Neural progenitor cell (in vitro differentiated cells): ENCODE measurements around the gene RUSC2.

Source experiments
- EZH2 ChIP-seq: fragments of 200-600 bp; sonication (generic); IDR thresholded peaks from 2 replicates; pipeline ENCODE4 v1.6.1; 2017; ENCODE audit warnings: antibody characterized with exemption, mild to moderate bottlenecking, moderate library complexity
- TF ChIP-seq, protein P1 (sequence below): fragments of 200-600 bp; sonication (generic); IDR thresholded peaks from 2 replicates; pipeline ENCODE4 v1.5.1; 2017; ENCODE audit warnings: antibody characterized with exemption, mild to moderate bottlenecking

DNA sequence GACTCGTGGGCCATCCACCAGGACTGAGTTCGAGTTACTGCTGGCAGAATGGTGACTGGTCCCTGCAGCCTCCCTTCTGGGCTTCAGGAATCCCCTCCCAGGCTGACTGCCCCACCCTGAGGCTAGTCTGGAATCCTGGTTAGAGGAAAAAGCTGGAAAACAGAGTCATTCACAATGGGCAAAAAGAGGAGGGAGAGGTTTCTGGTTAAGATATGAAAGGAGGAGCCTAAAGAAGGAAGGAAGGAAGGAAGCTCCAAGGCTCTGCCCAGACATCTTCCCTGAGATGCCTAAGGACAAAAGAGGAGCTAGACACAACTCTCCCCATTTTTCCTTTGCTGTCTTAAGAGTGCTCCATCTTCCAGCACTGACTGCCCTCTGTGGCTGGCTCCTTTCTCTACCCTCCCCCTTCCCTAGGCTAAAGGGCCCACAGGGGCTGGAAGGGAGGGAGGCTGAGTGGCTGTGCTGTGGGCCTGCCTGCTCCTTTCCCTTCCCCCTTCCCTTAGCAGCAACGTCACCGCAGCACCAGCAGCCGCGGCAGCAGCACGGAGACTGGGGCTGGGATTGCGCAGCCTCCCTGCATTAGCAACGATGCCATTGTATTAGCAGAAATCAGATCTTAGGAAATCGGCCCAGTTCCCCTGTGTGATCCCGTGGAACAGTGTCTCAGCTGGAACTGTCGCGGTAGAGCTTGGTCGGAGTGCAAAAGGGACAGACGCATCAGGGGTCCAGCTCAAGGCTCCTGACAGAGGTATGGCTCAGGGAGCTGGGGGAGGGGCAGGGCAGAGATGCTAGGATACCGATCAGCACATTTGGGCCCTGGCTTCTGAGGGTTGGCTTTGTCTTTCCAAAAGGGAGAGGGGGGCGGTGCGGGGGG is 48.7 kb downstream of the RUSC2 start:
- TF ChIP-seq, protein P1, sequence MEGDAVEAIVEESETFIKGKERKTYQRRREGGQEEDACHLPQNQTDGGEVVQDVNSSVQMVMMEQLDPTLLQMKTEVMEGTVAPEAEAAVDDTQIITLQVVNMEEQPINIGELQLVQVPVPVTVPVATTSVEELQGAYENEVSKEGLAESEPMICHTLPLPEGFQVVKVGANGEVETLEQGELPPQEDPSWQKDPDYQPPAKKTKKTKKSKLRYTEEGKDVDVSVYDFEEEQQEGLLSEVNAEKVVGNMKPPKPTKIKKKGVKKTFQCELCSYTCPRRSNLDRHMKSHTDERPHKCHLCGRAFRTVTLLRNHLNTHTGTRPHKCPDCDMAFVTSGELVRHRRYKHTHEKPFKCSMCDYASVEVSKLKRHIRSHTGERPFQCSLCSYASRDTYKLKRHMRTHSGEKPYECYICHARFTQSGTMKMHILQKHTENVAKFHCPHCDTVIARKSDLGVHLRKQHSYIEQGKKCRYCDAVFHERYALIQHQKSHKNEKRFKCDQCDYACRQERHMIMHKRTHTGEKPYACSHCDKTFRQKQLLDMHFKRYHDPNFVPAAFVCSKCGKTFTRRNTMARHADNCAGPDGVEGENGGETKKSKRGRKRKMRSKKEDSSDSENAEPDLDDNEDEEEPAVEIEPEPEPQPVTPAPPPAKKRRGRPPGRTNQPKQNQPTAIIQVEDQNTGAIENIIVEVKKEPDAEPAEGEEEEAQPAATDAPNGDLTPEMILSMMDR = no peak
- TF ChIP-seq EZH2 = no peak
